WTC11 (cell line): ENCODE results near the gene UBASH3B. TPM values are rescaled to one million over a fixed set of nuclear protein-coding genes. Genes with fewer than 3 reads are reported as not detected.

ENCODE experiments used
- ATAC-seq: fragments of 200-7000 bp; cut with Tn5 transposase; 2 replicates; pipeline ENCODE4 v1.10.0; 2021; ENCODE audit warnings: mild to moderate bottlenecking, moderate library complexity
- CTCF ChIA-PET: fragments of 300-600 bp; sonication (Branson Sonifier 250); formaldehyde crosslinking; loops from one replicate; lab custom pipeline; 2021; ENCODE audit warnings: antibody characterized with exemption; lab: Charles Lee
- POLR2A ChIA-PET: fragments of 350-600 bp; sonication (Branson Sonifier 250); formaldehyde crosslinking; loops from one replicate; lab custom pipeline; 2021; ENCODE audit warnings: antibody characterized with exemption; lab: Charles Lee
- DNase-seq: peaks from one replicate; pipeline ENCODE4 v3.0.0; 2021; ENCODE audit warnings: low spot score
- H3K27ac Mint-ChIP-seq: 2 replicates; pipeline ENCODE4 v1.8.0; 2021; ENCODE audit warnings: mixed read lengths
- H3K27me3 Mint-ChIP-seq: 2 replicates; pipeline ENCODE4 v1.8.0; 2021; ENCODE audit warnings: low read depth, mild to moderate bottlenecking, moderate library complexity, mixed read lengths
- H3K36me3 Mint-ChIP-seq: 2 replicates; pipeline ENCODE4 v1.8.0; 2021; ENCODE audit warnings: mixed read lengths
- H3K4me1 Mint-ChIP-seq: 2 replicates; pipeline ENCODE4 v1.8.0; 2022; ENCODE audit warnings: mixed read lengths
- H3K4me3 Mint-ChIP-seq: 2 replicates; pipeline ENCODE4 v1.8.0; 2021; ENCODE audit warnings: mild to moderate bottlenecking, moderate library complexity, mixed read lengths
- H3K9me3 Mint-ChIP-seq: 2 replicates; pipeline ENCODE4 v1.8.0; 2021; ENCODE audit warnings: mixed read lengths
- ATF1 ChIP-seq: sonication (generic); formaldehyde crosslinking; IDR thresholded peaks from 2 replicates; pipeline ENCODE4 v1.8.1; 2023; ENCODE audit warnings: mild to moderate bottlenecking, moderate library complexity, missing genetic modification reagents
- GTF2I ChIP-seq: fragments of 250-450 bp; sonication (Bioruptor Pico); conservative IDR thresholded peaks from 2 replicates; pipeline ENCODE4 v1.4.0; 2021; ENCODE audit warnings: mild to moderate bottlenecking
- IRF2 ChIP-seq: sonication (generic); formaldehyde crosslinking; IDR thresholded peaks from 2 replicates; pipeline ENCODE4 v1.8.0; 2022; ENCODE audit warnings: low read depth, missing genetic modification reagents, borderline replicate concordance
- NR2C2 ChIP-seq: sonication (generic); formaldehyde crosslinking; IDR thresholded peaks from 2 replicates; pipeline ENCODE4 v1.8.0; 2022; ENCODE audit warnings: mild to moderate bottlenecking, missing genetic modification reagents
- NR3C1 ChIP-seq: sonication (generic); formaldehyde crosslinking; conservative IDR thresholded peaks from 2 replicates; pipeline ENCODE4 v1.8.1; 2023; ENCODE audit warnings: low read depth, mild to moderate bottlenecking, missing genetic modification reagents
- PRDM15 ChIP-seq: sonication (generic); formaldehyde crosslinking; IDR thresholded peaks from 2 replicates; pipeline ENCODE4 v1.8.0; 2022; ENCODE audit warnings: missing genetic modification reagents
- PREB ChIP-seq: sonication (generic); formaldehyde crosslinking; IDR thresholded peaks from 2 replicates; pipeline ENCODE4 v1.8.1; 2022; ENCODE audit warnings: mild to moderate bottlenecking, missing genetic modification reagents, moderate library complexity, borderline replicate concordance
- ZBTB43 ChIP-seq: sonication (generic); formaldehyde crosslinking; IDR thresholded peaks from 2 replicates; pipeline ENCODE4 v1.8.1; 2023; ENCODE audit warnings: mild to moderate bottlenecking, missing genetic modification reagents
- ZNF121 ChIP-seq: sonication (generic); formaldehyde crosslinking; IDR thresholded peaks from 2 replicates; pipeline ENCODE4 v1.8.0; 2023; ENCODE audit warnings: missing genetic modification reagents
- ZNF138 ChIP-seq: sonication (generic); formaldehyde crosslinking; conservative IDR thresholded peaks from 2 replicates; pipeline ENCODE4 v1.8.1; 2022; ENCODE audit warnings: mild to moderate bottlenecking, moderate library complexity, missing genetic modification reagents
- ZNF317 ChIP-seq: sonication (generic); formaldehyde crosslinking; IDR thresholded peaks from 2 replicates; pipeline ENCODE4 v1.8.1; 2023; ENCODE audit warnings: low read depth, mild to moderate bottlenecking, moderate library complexity, missing genetic modification reagents, borderline replicate concordance
- ZNF396 ChIP-seq: fragments of 250-450 bp; sonication (Bioruptor Pico); IDR thresholded peaks from 2 replicates; pipeline ENCODE4 v1.8.0; 2021; ENCODE audit warnings: mild to moderate bottlenecking, moderate library complexity, borderline replicate concordance
- ZNF671 ChIP-seq: fragments of 250-450 bp; sonication (Bioruptor Pico); IDR thresholded peaks from 2 replicates; pipeline ENCODE4 v1.8.0; 2021; ENCODE audit warnings: mild to moderate bottlenecking
- ZSCAN18 ChIP-seq: fragments of 250-450 bp; sonication (Bioruptor Pico); IDR thresholded peaks from 2 replicates; pipeline ENCODE4 v2.1.2; 2022; ENCODE audit warnings: mild to moderate bottlenecking, moderate library complexity
- total RNA-seq: library from RNA; stranded (reverse); gene quantifications from 3 replicates; pipeline ENCODE4 v1.2.3, GENCODE V29; 2021
- TF ChIP-seq, protein P1 (sequence below): fragments of 200-600 bp; IDR thresholded peaks from 2 replicates; pipeline ENCODE4 v1.8.0; 2022; ENCODE audit warnings: antibody characterized with exemption
- TF ChIP-seq, protein P2 (sequence below): sonication (generic); formaldehyde crosslinking; IDR thresholded peaks from 2 replicates; pipeline ENCODE4 v1.8.1; 2022; ENCODE audit warnings: low read depth, mild to moderate bottlenecking, moderate library complexity, missing genetic modification reagents, borderline replicate concordance
- TF ChIP-seq, protein P3 (sequence below): sonication (generic); formaldehyde crosslinking; IDR thresholded peaks from 2 replicates; pipeline ENCODE4 v1.8.1; 2023; ENCODE audit warnings: mild to moderate bottlenecking, missing genetic modification reagents
- TF ChIP-seq, protein P4 (sequence below): sonication (generic); formaldehyde crosslinking; IDR thresholded peaks from 2 replicates; pipeline ENCODE4 v1.8.0; 2022; ENCODE audit warnings: mild to moderate bottlenecking, missing genetic modification reagents
- TF ChIP-seq, protein P5 (sequence below): sonication (generic); formaldehyde crosslinking; IDR thresholded peaks from 2 replicates; pipeline ENCODE4 v1.8.1; 2022; ENCODE audit warnings: mild to moderate bottlenecking, moderate library complexity, missing genetic modification reagents

Gene UBASH3B
- total RNA-seq, 1 experiment from 2014 or later, result 21.1 TPM

DNA sequence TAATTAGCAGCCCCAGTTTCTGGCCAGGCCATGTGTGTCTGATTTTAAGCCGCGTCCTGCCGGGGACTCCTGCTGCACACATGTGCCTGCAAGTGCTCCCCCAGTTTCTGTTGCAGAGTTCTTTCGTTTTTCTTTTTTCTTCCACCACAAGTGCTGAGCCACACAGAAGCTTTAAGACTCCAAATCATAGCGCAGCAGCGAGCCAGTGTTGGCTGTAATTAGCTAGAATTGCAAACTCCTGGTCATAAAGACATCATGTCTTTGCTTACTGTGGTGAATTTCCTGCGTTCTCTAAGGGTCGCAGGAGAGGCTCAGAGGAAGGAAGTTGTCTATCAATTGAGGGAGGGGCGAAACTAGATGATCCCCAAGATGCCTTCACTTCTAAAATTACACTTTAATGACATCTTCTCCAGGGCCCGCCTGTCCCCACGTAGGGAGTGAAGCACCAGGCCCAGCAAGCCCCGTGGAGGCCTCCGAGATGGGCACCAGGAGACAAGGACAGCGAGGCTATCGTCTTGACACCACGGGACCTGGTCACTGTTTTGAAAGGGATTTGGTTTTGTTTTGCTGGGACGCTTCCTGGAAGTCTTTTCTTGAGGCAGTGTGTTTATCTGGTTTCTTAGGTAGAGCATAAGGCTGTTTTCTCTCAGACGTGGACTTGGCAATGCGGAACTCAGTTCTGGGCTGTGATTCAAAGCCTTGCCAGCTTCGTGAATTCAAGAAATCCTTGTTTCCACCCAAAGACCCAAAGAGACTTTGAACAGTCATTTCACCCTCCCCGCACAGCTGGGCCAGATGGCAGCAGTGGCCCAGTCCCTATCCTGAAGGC lies 71.8 kb downstream of the UBASH3B start:
- Mint-ChIP-seq H3K36me3 (no peaks in the 10 kb centered on the region), H3K27ac (peak overlapping the region; percentile 15; the same call in 1 of the 2 replicates), H3K4me1 (peaks cover 26% of the 10 kb centered on the region), H3K27me3 (no peaks in the 10 kb centered on the region), H3K4me3 (no peak overlapping the region), H3K9me3 (no peaks in the 10 kb centered on the region)
- ATAC-seq, result no peak
- TF ChIP-seq ZBTB43 (CRISPR knock-in tag) (no peak), ZSCAN18 (CRISPR knock-in tag) (no peak), PRDM15 (no peak), ZNF121 (no peak), NR2C2 (CRISPR knock-in tag) (no peak)
- TF ChIP-seq, protein P1, sequence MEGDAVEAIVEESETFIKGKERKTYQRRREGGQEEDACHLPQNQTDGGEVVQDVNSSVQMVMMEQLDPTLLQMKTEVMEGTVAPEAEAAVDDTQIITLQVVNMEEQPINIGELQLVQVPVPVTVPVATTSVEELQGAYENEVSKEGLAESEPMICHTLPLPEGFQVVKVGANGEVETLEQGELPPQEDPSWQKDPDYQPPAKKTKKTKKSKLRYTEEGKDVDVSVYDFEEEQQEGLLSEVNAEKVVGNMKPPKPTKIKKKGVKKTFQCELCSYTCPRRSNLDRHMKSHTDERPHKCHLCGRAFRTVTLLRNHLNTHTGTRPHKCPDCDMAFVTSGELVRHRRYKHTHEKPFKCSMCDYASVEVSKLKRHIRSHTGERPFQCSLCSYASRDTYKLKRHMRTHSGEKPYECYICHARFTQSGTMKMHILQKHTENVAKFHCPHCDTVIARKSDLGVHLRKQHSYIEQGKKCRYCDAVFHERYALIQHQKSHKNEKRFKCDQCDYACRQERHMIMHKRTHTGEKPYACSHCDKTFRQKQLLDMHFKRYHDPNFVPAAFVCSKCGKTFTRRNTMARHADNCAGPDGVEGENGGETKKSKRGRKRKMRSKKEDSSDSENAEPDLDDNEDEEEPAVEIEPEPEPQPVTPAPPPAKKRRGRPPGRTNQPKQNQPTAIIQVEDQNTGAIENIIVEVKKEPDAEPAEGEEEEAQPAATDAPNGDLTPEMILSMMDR, result no peak
- TF ChIP-seq, protein P2, sequence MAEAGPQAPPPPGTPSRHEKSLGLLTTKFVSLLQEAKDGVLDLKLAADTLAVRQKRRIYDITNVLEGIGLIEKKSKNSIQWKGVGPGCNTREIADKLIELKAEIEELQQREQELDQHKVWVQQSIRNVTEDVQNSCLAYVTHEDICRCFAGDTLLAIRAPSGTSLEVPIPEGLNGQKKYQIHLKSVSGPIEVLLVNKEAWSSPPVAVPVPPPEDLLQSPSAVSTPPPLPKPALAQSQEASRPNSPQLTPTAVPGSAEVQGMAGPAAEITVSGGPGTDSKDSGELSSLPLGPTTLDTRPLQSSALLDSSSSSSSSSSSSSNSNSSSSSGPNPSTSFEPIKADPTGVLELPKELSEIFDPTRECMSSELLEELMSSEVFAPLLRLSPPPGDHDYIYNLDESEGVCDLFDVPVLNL, result no peak
- DNase-seq, result no peak
- ChIA-PET POLR2A (interaction anchor here (1.2 kb wide), 1 partner anchor 16 kb away, joined by 3 read pairs; no protein-coding TSS in a partner anchor), CTCF (interaction anchor here (0.9 to 1.6 kb wide), 2 partner anchors 15 to 28 kb away, joined by 5 to 6 read pairs; no protein-coding TSS in a partner anchor)

DNA sequence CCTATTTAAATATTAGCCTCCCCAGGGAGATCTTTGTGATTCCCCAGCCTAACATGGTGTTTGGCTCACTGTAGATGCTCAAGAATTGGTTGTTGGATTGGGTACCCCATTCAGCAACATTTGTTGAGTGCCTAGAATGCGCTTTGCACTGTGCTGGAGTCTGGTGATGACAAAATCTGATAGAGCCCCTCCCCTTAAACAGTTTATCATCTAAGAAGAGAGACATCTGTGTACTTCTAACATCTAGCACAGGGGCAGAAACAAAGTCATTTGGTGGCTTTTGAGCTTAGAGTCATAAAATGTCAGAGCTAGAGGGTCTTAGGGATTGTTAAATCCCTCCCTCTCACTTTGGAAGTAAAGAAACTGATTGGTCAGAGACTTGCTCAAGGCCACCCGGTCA lies 73.0 kb downstream of the UBASH3B start:
- Mint-ChIP-seq H3K9me3 (no peaks in the 10 kb centered on the region), H3K27ac (no peak overlapping the region), H3K27me3 (no peaks in the 10 kb centered on the region), H3K4me3 (no peak overlapping the region), H3K36me3 (no peaks in the 10 kb centered on the region), H3K4me1 (peaks cover 30% of the 10 kb centered on the region)
- CTCF ChIA-PET, result no interaction called here
- ATAC-seq, result no peak
- POLR2A ChIA-PET, result interaction anchor here (0.6 kb wide), 1 partner anchor 33 kb away, joined by 4 read pairs; no protein-coding TSS in a partner anchor
- no peak for DNase-seq
- TF ChIP-seq NR3C1 (CRISPR knock-in tag) (no peak), GTF2I (CRISPR knock-in tag) (no peak), ZNF138 (CRISPR knock-in tag) (no peak), ATF1 (CRISPR knock-in tag) (no peak), ZNF317 (no peak), ZNF671 (CRISPR knock-in tag) (no peak), IRF2 (no peak), PREB (CRISPR knock-in tag) (no peak), ZNF396 (CRISPR knock-in tag) (no peak)
- TF ChIP-seq, protein P3, sequence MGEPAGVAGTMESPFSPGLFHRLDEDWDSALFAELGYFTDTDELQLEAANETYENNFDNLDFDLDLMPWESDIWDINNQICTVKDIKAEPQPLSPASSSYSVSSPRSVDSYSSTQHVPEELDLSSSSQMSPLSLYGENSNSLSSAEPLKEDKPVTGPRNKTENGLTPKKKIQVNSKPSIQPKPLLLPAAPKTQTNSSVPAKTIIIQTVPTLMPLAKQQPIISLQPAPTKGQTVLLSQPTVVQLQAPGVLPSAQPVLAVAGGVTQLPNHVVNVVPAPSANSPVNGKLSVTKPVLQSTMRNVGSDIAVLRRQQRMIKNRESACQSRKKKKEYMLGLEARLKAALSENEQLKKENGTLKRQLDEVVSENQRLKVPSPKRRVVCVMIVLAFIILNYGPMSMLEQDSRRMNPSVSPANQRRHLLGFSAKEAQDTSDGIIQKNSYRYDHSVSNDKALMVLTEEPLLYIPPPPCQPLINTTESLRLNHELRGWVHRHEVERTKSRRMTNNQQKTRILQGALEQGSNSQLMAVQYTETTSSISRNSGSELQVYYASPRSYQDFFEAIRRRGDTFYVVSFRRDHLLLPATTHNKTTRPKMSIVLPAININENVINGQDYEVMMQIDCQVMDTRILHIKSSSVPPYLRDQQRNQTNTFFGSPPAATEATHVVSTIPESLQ (CRISPR knock-in tag), result no peak
- TF ChIP-seq, protein P4, sequence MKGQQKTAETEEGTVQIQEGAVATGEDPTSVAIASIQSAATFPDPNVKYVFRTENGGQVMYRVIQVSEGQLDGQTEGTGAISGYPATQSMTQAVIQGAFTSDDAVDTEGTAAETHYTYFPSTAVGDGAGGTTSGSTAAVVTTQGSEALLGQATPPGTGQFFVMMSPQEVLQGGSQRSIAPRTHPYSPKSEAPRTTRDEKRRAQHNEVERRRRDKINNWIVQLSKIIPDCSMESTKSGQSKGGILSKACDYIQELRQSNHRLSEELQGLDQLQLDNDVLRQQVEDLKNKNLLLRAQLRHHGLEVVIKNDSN (CRISPR knock-in tag), result no peak
- TF ChIP-seq, protein P5, sequence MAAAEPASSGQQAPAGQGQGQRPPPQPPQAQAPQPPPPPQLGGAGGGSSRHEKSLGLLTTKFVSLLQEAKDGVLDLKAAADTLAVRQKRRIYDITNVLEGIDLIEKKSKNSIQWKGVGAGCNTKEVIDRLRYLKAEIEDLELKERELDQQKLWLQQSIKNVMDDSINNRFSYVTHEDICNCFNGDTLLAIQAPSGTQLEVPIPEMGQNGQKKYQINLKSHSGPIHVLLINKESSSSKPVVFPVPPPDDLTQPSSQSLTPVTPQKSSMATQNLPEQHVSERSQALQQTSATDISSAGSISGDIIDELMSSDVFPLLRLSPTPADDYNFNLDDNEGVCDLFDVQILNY (CRISPR knock-in tag), result no peak
